Testis (tissue), 3 donors: ENCODE results near the gene TGFBRAP1. TPM values are rescaled to one million over a fixed set of nuclear protein-coding genes. Genes with fewer than 3 reads are reported as not detected.

Experiments
- DNase-seq: peaks from one replicate; pipeline ENCODE4 v3.0.0-alpha.2; 2019
- H3K27ac ChIP-seq, 2 donors: fragments of 200-600 bp; sonication (generic); one replicate each; pipeline ENCODE4 v1.5.1; 2019
- H3K27me3 ChIP-seq: fragments of 200-600 bp; sonication (generic); one replicate; pipeline ENCODE4 v1.5.1; 2019
- H3K36me3 ChIP-seq: fragments of 200-600 bp; sonication (generic); one replicate; pipeline ENCODE4 v1.5.1; 2017; ENCODE audit warnings: low read depth; ENCODE audit errors: missing control alignments
- H3K4me1 ChIP-seq: fragments of 200-600 bp; sonication (generic); one replicate; pipeline ENCODE4 v1.5.1; 2019
- H3K4me3 ChIP-seq, 2 donors: fragments of 200-600 bp; sonication (generic); one replicate each; pipeline ENCODE4 v1.5.1; 2017 to 2019
- H3K9me3 ChIP-seq: fragments of 200-600 bp; sonication (generic); one replicate; pipeline ENCODE4 v1.5.1; 2017
- CTCF ChIP-seq, 3 experiments: fragments of 450-650 bp in 2 of 3; fragments of 200-600 bp in 1 of 3; sonication (generic) in 1 of 3; IDR thresholded peaks; one replicate each; pipeline ENCODE4 v1.5.1; 2016 to 2019; ENCODE audit warnings: antibody characterized with exemption in 3 of 3, mild to moderate bottlenecking in 2 of 3, moderate library complexity in 1 of 3
- POLR2A ChIP-seq: fragments of 450-650 bp; IDR thresholded peaks from one replicate; pipeline ENCODE4 v1.6.1; 2017; ENCODE audit warnings: antibody characterized with exemption, mild to moderate bottlenecking, moderate library complexity
- WGBS, 2 donors: methylation state at CpG; one replicate each; pipeline ENCODE4 v1.1.5; 2018; 5-methylcytosine and 5-hydroxymethylcytosine counted together
- intact Hi-C: fragments of 100-400 bp; cut with DNase I; formaldehyde crosslinking; loops from one replicate; pipeline ENCODE4 v1.15.1; 2023; ENCODE audit warnings: low total_unique reads
- polyA plus RNA-seq: library from polyadenylated mRNA; stranded (reverse); fragments of 350-450 nt; fragmentation: Illumina TruSeq; extraction: RNeasy Lipid Tissue Mini Kit (QIAGEN cat#74804); gene quantifications from one replicate; pipeline ENCODE4 v1.2.3, GENCODE V29; 2014; ENCODE audit warnings: low read depth, low replicate concordance; ENCODE audit not compliant: insufficient read depth
- total RNA-seq, 2 donors: library from RNA; depleted of rRNA; stranded (reverse); fragments of >200 nt; gene quantifications; one replicate each; pipeline ENCODE4 v1.2.3, GENCODE V29; 2016

Gene TGFBRAP1
- total and polyA plus RNA-seq, 3 donors from 2014 or later, result 7.3 to 16.3 (median 10.8) TPM

DNA sequence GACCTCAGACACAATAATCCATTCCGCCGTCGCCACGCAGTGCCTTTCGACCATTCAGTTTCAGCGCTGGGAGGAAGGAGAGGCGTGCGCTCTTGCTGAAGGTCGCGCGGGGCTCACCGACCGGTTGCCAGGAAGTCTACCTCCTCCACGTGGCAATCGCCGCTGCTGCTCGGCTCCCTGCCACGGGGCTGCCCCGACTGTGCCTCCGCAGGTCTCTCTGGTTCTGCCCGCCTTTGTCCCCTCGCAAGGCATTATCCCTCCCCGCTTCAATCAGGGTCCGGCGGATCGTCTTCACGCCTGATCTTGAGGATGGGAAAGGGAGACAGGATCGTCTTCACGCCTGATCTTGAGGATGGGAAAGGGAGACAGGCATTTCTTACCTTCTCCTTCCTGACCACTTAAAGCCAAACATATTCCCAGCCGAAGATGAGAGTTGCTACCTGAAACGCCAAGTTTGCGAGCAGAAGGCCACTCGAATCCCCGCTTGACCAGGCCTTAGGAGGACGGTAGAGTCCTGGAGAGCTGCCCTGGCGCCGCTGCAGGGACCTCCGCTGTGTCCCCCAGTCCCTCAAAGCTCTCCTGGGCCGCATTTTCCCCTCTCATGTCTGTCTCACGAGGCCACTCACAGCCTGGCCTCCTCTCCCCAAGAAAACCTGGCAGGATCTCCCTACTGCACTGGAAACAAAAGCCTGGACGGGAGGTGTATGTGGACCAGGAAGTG lies 92.3 kb downstream of the TGFBRAP1 start:
- WGBS, 2 donors, result 29 to 53% methylated on average over 20 to 41 of the region's 41 CpGs

DNA sequence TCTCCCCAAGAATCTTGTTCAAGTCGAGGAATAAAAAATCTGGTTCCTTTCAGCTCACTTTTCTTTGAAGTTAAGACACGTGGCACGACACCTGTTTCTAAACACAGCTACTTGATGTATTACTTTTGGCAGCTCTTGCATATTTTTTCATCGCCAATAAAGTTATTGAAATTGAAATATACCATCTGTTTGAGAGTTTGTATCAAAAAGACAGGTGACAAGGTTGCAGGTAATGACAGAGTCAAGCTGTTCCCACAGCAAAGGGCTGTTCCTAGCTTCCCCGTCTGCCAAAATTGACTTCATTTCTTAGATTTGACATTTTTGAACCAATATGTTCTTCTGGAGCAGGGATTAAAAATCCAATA lies 93.5 kb downstream of the TGFBRAP1 start:
- intact Hi-C loops, result loop anchor here (5.0 kb wide), 1 partner anchor 124 kb away; no protein-coding TSS in a partner anchor
- DNase-seq, result no peak
- 39 to 54% methylated on average over 5 of the region's 5 CpGs for WGBS, 2 donors
- H3K9me3 ChIP-seq, result no peaks in the 10 kb centered on the region
- no peak overlapping the region for H3K4me3 ChIP-seq
- no peaks in the 10 kb centered on the region for H3K27me3 ChIP-seq
- H3K4me1 ChIP-seq, result no peaks in the 10 kb centered on the region
- TF ChIP-seq CTCF (IDR thresholded peaks at IDR 0.05) (no peak), POLR2A (no peak)
- no peaks in the 10 kb centered on the region for H3K36me3 ChIP-seq
- H3K27ac ChIP-seq, result no peak overlapping the region

More for the DNA sequence above, 92.3 kb downstream of the TGFBRAP1 start:
- Histone ChIP-seq H3K4me3 (no peak overlapping the region), H3K27ac (no peak overlapping the region), H3K9me3 (no peaks in the 10 kb centered on the region), H3K4me1 (no peaks in the 10 kb centered on the region), H3K36me3 (no peaks in the 10 kb centered on the region), H3K27me3 (no peaks in the 10 kb centered on the region)
- intact Hi-C loops, result loop anchor here (5.0 kb wide), 1 partner anchor 125 kb away; no protein-coding TSS in a partner anchor
- DNase-seq, result no peak
- no peak for TF ChIP-seq POLR2A
- TF ChIP-seq CTCF (IDR thresholded peaks at IDR 0.05), result no peak

DNA sequence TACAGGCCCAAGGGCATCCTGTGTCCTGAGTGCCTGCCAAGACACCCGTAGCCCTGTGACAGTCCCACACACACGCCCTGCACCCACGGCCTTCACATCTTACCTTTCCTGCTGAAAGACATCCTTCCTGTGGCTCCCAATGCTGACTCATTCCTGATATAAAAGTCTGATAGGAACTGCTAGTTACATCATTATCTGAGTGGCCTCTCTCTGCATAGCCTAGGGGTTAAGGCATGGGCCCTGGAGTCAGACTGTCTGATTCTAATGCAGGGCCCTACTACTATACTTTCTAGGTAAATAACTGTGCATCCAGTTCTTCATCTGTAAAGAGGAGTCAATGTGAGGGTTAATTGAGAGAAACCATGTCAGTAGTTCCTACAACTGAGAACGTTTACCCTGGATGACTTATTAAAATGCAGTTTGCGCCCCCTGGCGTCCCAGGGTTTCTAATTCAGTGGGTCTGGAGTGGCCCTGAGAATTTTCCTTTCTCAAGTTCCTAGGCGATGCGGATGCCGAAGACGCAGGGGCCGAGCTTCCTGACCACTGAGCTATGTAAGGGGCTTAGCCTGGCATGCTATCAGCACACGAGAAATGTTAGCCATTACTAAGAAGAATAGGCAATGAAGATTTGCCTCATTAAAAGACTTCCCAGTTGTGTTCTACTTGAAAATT lies 94.0 kb downstream of the TGFBRAP1 start:
- Histone ChIP-seq H3K27ac (no peak overlapping the region), H3K9me3 (no peaks in the 10 kb centered on the region), H3K4me1 (no peaks in the 10 kb centered on the region), H3K36me3 (no peaks in the 10 kb centered on the region), H3K4me3 (no peak overlapping the region), H3K27me3 (no peaks in the 10 kb centered on the region)
- TF ChIP-seq POLR2A, result no peak
- TF ChIP-seq CTCF (IDR thresholded peaks at IDR 0.05), result peak; percentile 36 to 55 (median 38)
- 26 to 32% methylated on average over 12 of the region's 12 CpGs for WGBS, 2 donors
- peak; percentile 90 for DNase-seq
- intact Hi-C loops, result loop anchor here (5.0 kb wide), 1 partner anchor 123 kb away; no protein-coding TSS in a partner anchor

GRCh38 chr2:105231232-105231619 lies 98.3 kb downstream of the TGFBRAP1 start:
- H3K4me3 ChIP-seq, result no peak overlapping the region
- no peaks in the 10 kb centered on the region for H3K36me3 ChIP-seq
- no peaks in the 10 kb centered on the region for H3K9me3 ChIP-seq
- DNase-seq, result no peak
- no peak overlapping the region for H3K27ac ChIP-seq
- no peak for TF ChIP-seq CTCF (IDR thresholded peaks at IDR 0.05)
- TF ChIP-seq POLR2A, result no peak
- intact Hi-C loops, result no loop called here
- no peaks in the 10 kb centered on the region for H3K4me1 ChIP-seq
- no peaks in the 10 kb centered on the region for H3K27me3 ChIP-seq
- WGBS, 2 donors, result 42 to 52% methylated on average over 3 of the region's 3 CpGs
